ENCODE results near the gene NUP50.

NUP50 gene

GRCh38 chr22:45149671-45150070, 14.1 kb upstream of the NUP50 start:
- no peak for TF ChIP-seq FOXP2 (optimal IDR thresholded peaks at IDR 0.05; ENCODE audit: borderline replicate concordance, extremely low read depth, extremely low read length, insufficient read depth)
- no peak for TF ChIP-seq TAF1 (IDR thresholded peaks at IDR 0.05; ENCODE audit: borderline replicate concordance, insufficient read depth, low read length)
- no peak for TF ChIP-seq SIN3A (IDR thresholded peaks at IDR 0.05; ENCODE audit: borderline replicate concordance, insufficient read depth, low read length)
- no peak for TF ChIP-seq POLR2AphosphoS5 (IDR thresholded peaks at IDR 0.05; ENCODE audit: low read depth, low read length)
- TF ChIP-seq REST (IDR thresholded peaks at IDR 0.05; ENCODE audit: insufficient read depth in 1 of 2, low read depth in 2 of 2, low read length in 2 of 2): no peak

- TF ChIP-seq POLR2AphosphoS5 (IDR thresholded peaks at IDR 0.05; ENCODE audit: low read depth, low read length) (no peak), TAF1 (IDR thresholded peaks at IDR 0.05; ENCODE audit: borderline replicate concordance, insufficient read depth, low read length) (no peak), SIN3A (IDR thresholded peaks at IDR 0.05; ENCODE audit: borderline replicate concordance, insufficient read depth, low read length) (no peak)
Measured at GRCh38 chr22:45150139-45150538, 13.6 kb upstream of the NUP50 start.

- TF ChIP-seq REST (IDR thresholded peaks at IDR 0.05; ENCODE audit: insufficient read depth in 1 of 2, low read depth in 2 of 2, low read length in 2 of 2) (no peak), POLR2AphosphoS5 (IDR thresholded peaks at IDR 0.05; ENCODE audit: low read depth, low read length) (no peak), TAF1 (IDR thresholded peaks at IDR 0.05; ENCODE audit: borderline replicate concordance, insufficient read depth, low read length) (no peak), SIN3A (IDR thresholded peaks at IDR 0.05; ENCODE audit: borderline replicate concordance, insufficient read depth, low read length) (no peak), FOXP2 (optimal IDR thresholded peaks at IDR 0.05; ENCODE audit: borderline replicate concordance, extremely low read depth, extremely low read length, insufficient read depth) (no peak)
Measured at GRCh38 chr22:45151503-45151902, 12.2 kb upstream of the NUP50 start.

- TF ChIP-seq POLR2AphosphoS5 (IDR thresholded peaks at IDR 0.05; ENCODE audit: low read depth, low read length): no peak
- no peak for TF ChIP-seq FOXP2 (optimal IDR thresholded peaks at IDR 0.05; ENCODE audit: borderline replicate concordance, extremely low read depth, extremely low read length, insufficient read depth)
- TF ChIP-seq REST (IDR thresholded peaks at IDR 0.05; ENCODE audit: insufficient read depth in 1 of 2, low read depth in 2 of 2, low read length in 2 of 2): no peak
- TF ChIP-seq TAF1 (IDR thresholded peaks at IDR 0.05; ENCODE audit: borderline replicate concordance, insufficient read depth, low read length): no peak
- TF ChIP-seq SIN3A (IDR thresholded peaks at IDR 0.05; ENCODE audit: borderline replicate concordance, insufficient read depth, low read length): no peak
Measured at GRCh38 chr22:45154383-45154782, 9.3 kb upstream of the NUP50 start.

- TF ChIP-seq REST (IDR thresholded peaks at IDR 0.05; ENCODE audit: insufficient read depth in 1 of 2, low read depth in 2 of 2, low read length in 2 of 2): no peak
- no peak for TF ChIP-seq TAF1 (IDR thresholded peaks at IDR 0.05; ENCODE audit: borderline replicate concordance, insufficient read depth, low read length)
- TF ChIP-seq SIN3A (IDR thresholded peaks at IDR 0.05; ENCODE audit: borderline replicate concordance, insufficient read depth, low read length): no peak
- TF ChIP-seq FOXP2 (optimal IDR thresholded peaks at IDR 0.05; ENCODE audit: borderline replicate concordance, extremely low read depth, extremely low read length, insufficient read depth): no peak
- no peak for TF ChIP-seq POLR2AphosphoS5 (IDR thresholded peaks at IDR 0.05; ENCODE audit: low read depth, low read length)
Measured at GRCh38 chr22:45155050-45155840, 8.5 kb upstream of the NUP50 start.
